Measurements from ENCODE around the gene ANP32D. TPM values are rescaled to one million over a fixed set of nuclear protein-coding genes. Genes with fewer than 3 reads are reported as not detected.
"Not testable (repeated sequence)": the region's sequence is repeated elsewhere in the genome, so short reads cannot be mapped to it uniquely, and the experiment has no call there.

Gene ANP32D
- total RNA-seq, 2 experiments from 2014 or later = not detected

DNA sequence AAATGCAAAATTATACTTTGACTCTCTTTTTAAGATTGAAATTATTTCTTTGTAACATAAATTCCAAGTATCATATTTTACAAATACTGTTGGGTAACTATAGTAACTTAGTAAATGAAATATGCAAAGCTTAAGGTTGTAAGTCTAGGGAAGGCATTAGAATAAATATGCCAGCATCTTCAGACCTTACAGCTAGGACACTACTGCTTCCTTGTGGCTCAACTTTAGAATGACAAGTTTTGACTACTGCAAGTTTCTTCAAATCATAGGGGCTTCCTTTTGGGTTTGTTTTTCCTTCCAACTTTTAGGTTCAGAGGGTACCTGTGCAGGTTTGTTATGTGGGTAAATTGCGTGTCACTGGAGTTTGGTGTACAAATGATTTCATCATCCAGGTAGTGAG, 17.7 kb upstream of the ANP32D start:
- Mint-ChIP-seq H3K36me3 (ENCODE audit: low read depth) (peaks cover 2% of the 10 kb centered on the region), H3K27ac (no peak overlapping the region), H3K4me1 (no peaks in the 10 kb centered on the region), H3K9me3 (ENCODE audit: low read depth) (peaks cover 6% of the 10 kb centered on the region), H3K4me3 (no peak overlapping the region), H3K27me3 (peaks cover 8% of the 10 kb centered on the region)
- ATAC-seq (no peak), DNase-seq (no peak)
- ChIA-PET CTCF (interaction anchor here (1.1 to 1.9 kb wide), 3 partner anchors 20 to 164 kb away, joined by 3 to 9 read pairs (median 4); no protein-coding TSS in a partner anchor), POLR2A (no interaction called here)
- intact Hi-C loops (cut with DNase I, micrococcal nuclease) = loop anchor here in 1 of 2 experiments (5.0 to 10.0 kb wide), 2 partner anchors 170 to 257 kb away; no protein-coding TSS in a partner anchor

DNA sequence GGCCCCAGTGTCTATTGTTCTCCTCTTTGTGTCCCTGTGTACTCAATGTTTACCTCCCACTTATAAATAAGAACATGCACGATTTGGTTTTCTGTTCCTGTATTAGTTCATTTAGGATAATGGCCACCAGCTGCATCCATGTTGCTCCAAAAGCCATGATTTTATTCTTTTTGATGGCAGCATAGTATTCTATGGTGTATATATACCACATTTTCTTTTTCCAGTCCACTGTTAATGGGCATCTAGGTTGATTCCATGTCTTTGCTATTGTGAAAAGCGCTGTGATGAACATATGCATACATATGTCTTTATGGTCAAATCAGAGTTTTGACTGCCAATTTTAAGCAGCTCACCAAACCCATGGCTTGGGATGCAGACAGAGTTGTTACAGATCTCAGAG, 17.2 kb upstream of the ANP32D start:
- CTCF ChIA-PET = interaction anchor here (0.8 to 1.9 kb wide), 4 partner anchors 32 to 233 kb away, joined by 3 to 9 read pairs (median 4); no protein-coding TSS in a partner anchor

DNA sequence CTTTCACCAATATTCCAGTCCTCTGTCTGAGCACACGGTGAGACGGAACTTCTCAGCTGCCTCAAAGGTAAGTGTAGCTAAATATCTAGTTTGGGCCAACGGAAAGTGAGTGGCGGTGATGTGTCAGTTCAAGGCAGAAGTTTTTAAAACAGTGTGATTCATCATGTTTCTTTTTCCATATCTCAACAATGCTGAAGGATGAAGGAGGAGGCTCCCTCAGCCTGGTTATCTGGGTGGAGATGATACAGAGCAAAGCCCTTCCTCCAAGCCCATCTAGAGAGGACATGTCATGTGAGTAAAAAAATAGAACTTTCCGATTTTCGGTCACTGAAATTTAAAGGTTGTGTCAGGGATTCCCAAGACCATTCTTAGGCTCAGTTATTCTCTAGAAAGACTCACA, 13.1 kb upstream of the ANP32D start:
- intact Hi-C loops (cut with DNase I, micrococcal nuclease) = loop anchor here in 1 of 2 experiments (10.0 kb wide), 1 partner anchor 174 kb away; no protein-coding TSS in a partner anchor
- Mint-ChIP-seq H3K27ac (no peak overlapping the region), H3K27me3 (peaks cover 13% of the 10 kb centered on the region), H3K4me3 (no peak overlapping the region), H3K9me3 (ENCODE audit: low read depth) (peaks cover 2% of the 10 kb centered on the region), H3K4me1 (no peaks in the 10 kb centered on the region), H3K36me3 (ENCODE audit: low read depth) (no peaks in the 10 kb centered on the region)
- no peak for ATAC-seq
- DNase-seq = no peak
- ChIA-PET POLR2A (no interaction called here), CTCF (no interaction called here)

More for the DNA sequence above, 17.2 kb upstream of the ANP32D start:
- DNase-seq (no peak), ATAC-seq (no peak)
- intact Hi-C loops (cut with DNase I, micrococcal nuclease) = loop anchor here in 1 of 2 experiments (10.0 kb wide), 1 partner anchor 170 kb away; no protein-coding TSS in a partner anchor
- Mint-ChIP-seq H3K4me1 (no peaks in the 10 kb centered on the region), H3K27me3 (peaks cover 8% of the 10 kb centered on the region), H3K27ac (no peak overlapping the region), H3K36me3 (ENCODE audit: low read depth) (no peaks in the 10 kb centered on the region), H3K4me3 (no peak overlapping the region), H3K9me3 (ENCODE audit: low read depth) (peaks cover 3% of the 10 kb centered on the region)
- POLR2A ChIA-PET = no interaction called here

DNA sequence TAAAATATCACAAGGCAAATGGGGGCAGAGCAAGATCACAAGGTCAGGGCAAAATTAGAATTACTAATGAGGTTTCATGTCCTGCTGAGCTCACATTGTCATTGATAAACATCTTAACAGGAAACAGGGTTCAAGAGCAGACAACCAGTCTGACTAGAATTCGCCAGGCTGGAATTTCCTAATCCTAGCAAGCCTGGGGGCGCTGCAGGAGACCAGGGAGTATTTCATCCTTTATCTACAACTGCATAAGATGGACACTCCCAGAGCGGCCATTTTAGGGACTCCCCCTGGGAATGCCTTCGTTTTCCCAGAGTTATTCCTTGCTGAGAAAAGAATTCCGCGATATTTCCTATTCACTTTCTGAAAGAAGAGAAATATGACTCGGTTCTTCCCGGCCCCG, 3.3 kb upstream of the ANP32D start:
- H3K36me3 Mint-ChIP-seq (ENCODE audit: low read depth); intact Hi-C loops (cut with DNase I, micrococcal nuclease); DNase-seq; POLR2A ChIA-PET; H3K4me3 Mint-ChIP-seq; ATAC-seq; H3K4me1 Mint-ChIP-seq; CTCF ChIA-PET; H3K27ac Mint-ChIP-seq: not testable (repeated sequence)
- H3K27me3 Mint-ChIP-seq = peaks cover 21% of the 10 kb centered on the region
- peaks cover 36% of the 10 kb centered on the region for H3K9me3 Mint-ChIP-seq (ENCODE audit: low read depth)

DNA sequence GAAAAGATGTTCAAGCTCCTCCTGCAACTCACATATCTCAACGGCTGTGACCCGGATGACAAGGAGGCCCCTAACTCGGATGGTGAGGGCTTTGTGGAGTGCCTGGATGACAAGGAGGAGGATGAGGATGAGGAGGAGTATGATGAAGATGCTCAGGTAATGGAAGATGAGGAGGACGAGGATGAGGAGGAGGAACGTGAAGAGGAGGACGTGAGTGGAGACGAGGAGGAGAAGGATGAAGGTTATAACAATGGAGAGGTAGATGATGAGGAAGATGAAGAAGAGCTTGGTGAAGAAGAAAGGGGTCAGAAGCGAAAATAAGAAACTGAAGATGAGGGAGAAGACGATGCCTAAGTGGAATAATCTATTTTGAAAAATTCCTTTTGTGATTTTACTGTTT, 702 bp downstream of the ANP32D start:
- Mint-ChIP-seq H3K27me3 (peaks cover 22% of the 10 kb centered on the region), H3K9me3 (ENCODE audit: low read depth) (peaks cover 34% of the 10 kb centered on the region), H3K27ac (no peak overlapping the region), H3K36me3 (ENCODE audit: low read depth) (peaks cover 7% of the 10 kb centered on the region), H3K4me3 (no peak overlapping the region), H3K4me1 (no peaks in the 10 kb centered on the region)
- no peak for ATAC-seq
- POLR2A ChIA-PET = no interaction called here
- intact Hi-C loops (cut with DNase I, micrococcal nuclease) = no loop called here
- no peak for DNase-seq
- CTCF ChIA-PET = no interaction called here

- peaks cover 22% of the 10 kb centered on the region for H3K27me3 Mint-ChIP-seq
- H3K27ac Mint-ChIP-seq; H3K4me3 Mint-ChIP-seq; DNase-seq; intact Hi-C loops (cut with DNase I, micrococcal nuclease); H3K36me3 Mint-ChIP-seq (ENCODE audit: low read depth); CTCF ChIA-PET; H3K4me1 Mint-ChIP-seq; ATAC-seq; POLR2A ChIA-PET: not testable (repeated sequence)
- peaks cover 27% of the 10 kb centered on the region for H3K9me3 Mint-ChIP-seq (ENCODE audit: low read depth)
Measured at GRCh38 chr12:48474497-48474896, 2.1 kb downstream of the ANP32D start.

DNA sequence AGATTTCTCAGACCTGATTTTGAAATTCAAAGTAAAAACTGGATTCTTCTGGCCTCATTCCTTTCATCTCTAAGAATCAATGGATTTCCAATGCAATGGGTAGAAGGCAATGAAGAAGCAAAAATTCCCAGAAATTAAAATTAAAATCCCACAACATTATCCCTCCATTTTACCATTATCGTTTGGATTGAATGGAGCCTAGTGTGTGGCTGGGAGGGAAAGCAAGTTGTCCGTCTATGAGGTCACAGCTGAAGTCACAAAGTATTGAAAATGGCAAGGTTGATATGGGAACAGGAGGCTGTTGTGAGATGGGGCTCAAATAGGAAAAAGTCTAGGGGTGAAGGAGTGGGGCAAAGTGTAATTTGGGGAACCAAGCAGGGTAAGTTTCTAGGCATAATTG, 9.8 kb downstream of the ANP32D start, which contains the start of gene C12orf54:
TSS of gene C12orf54 (plus strand) at position 301 of the 400 bp plus-strand sequence. CDS start 799 bp downstream, outside the sequence.
- no peaks in the 10 kb centered on the region for H3K27me3 Mint-ChIP-seq
- ATAC-seq = no peak
- no peak within 1 kb of the TSS for H3K27ac Mint-ChIP-seq
- ChIA-PET POLR2A (no interaction called here), CTCF (no interaction called here)
- H3K4me3 Mint-ChIP-seq = no peak within 1 kb of the TSS
- intact Hi-C loops (cut with DNase I, micrococcal nuclease) = no loop called here
- no peaks in the 10 kb centered on the region for H3K4me1 Mint-ChIP-seq
- H3K36me3 Mint-ChIP-seq (ENCODE audit: low read depth) = no peaks in the 10 kb centered on the region
- DNase-seq = no peak
- peaks cover 6% of the 10 kb centered on the region for H3K9me3 Mint-ChIP-seq (ENCODE audit: low read depth)

- ATAC-seq (no peak), DNase-seq (no peak)
- no peak overlapping the region for H3K4me3 Mint-ChIP-seq
- H3K36me3 Mint-ChIP-seq (ENCODE audit: low read depth) = no peaks in the 10 kb centered on the region
- intact Hi-C loops (cut with DNase I, micrococcal nuclease) = no loop called here
- ChIA-PET POLR2A (no interaction called here), CTCF (no interaction called here)
- H3K27me3 Mint-ChIP-seq = no peaks in the 10 kb centered on the region
- no peaks in the 10 kb centered on the region for H3K4me1 Mint-ChIP-seq
- H3K27ac Mint-ChIP-seq = no peak overlapping the region
- H3K9me3 Mint-ChIP-seq (ENCODE audit: low read depth) = peaks cover 6% of the 10 kb centered on the region
Measured at GRCh38 chr12:48482930-48483329, 10.6 kb downstream of the ANP32D start.

- H3K4me3 Mint-ChIP-seq = no peak overlapping the region
- H3K27ac Mint-ChIP-seq = no peak overlapping the region
- ATAC-seq (no peak), DNase-seq (no peak)
- ChIA-PET POLR2A (no interaction called here), CTCF (no interaction called here)
- H3K27me3 Mint-ChIP-seq = no peaks in the 10 kb centered on the region
- no peaks in the 10 kb centered on the region for H3K4me1 Mint-ChIP-seq
- intact Hi-C loops (cut with DNase I, micrococcal nuclease) = no loop called here
- no peaks in the 10 kb centered on the region for H3K36me3 Mint-ChIP-seq (ENCODE audit: low read depth)
- no peaks in the 10 kb centered on the region for H3K9me3 Mint-ChIP-seq (ENCODE audit: low read depth)
Measured at GRCh38 chr12:48486261-48486660, 13.9 kb downstream of the ANP32D start.

GRCh38 chr12:48486679-48487078, 14.3 kb downstream of the ANP32D start:
- Mint-ChIP-seq H3K27ac (no peak overlapping the region), H3K27me3 (no peaks in the 10 kb centered on the region), H3K9me3 (ENCODE audit: low read depth) (no peaks in the 10 kb centered on the region), H3K36me3 (ENCODE audit: low read depth) (no peaks in the 10 kb centered on the region), H3K4me3 (no peak overlapping the region), H3K4me1 (no peaks in the 10 kb centered on the region)
- no peak for DNase-seq
- ATAC-seq = no peak
- ChIA-PET POLR2A (no interaction called here), CTCF (no interaction called here)
- intact Hi-C loops (cut with DNase I, micrococcal nuclease) = no loop called here

- no peaks in the 10 kb centered on the region for H3K36me3 Mint-ChIP-seq (ENCODE audit: low read depth)
- no peaks in the 10 kb centered on the region for H3K9me3 Mint-ChIP-seq (ENCODE audit: low read depth)
- H3K4me1 Mint-ChIP-seq = no peaks in the 10 kb centered on the region
- H3K4me3 Mint-ChIP-seq = no peak overlapping the region
- DNase-seq (no peak), ATAC-seq (peak; percentile 90)
- POLR2A ChIA-PET = no interaction called here
- intact Hi-C loops (cut with DNase I, micrococcal nuclease) = no loop called here
- H3K27ac Mint-ChIP-seq = no peak overlapping the region
- peaks cover 2% of the 10 kb centered on the region for H3K27me3 Mint-ChIP-seq
- CTCF ChIA-PET = no interaction called here
Measured at GRCh38 chr12:48489012-48489411, 16.7 kb downstream of the ANP32D start.

DNA sequence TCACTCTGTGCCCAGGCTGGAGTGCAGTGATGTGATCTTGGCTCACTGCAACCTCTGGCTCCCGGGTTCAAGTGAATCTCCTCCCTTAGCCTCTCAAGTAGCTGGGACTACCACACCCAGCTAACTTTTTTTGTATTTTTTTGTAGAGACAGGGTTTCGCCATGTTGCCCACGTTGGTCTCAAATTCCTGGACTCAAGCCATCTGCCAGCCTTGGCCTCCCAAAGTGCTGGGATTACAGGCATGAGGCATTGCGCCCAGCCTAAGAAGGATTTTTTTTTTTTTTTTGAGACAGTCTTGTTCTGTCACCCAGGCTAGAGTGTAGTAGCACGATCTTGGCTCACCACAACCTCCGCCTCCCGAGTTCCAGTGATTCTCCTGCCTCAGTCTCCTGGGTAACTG, 17.1 kb downstream of the ANP32D start:
- ATAC-seq; intact Hi-C loops (cut with DNase I, micrococcal nuclease); DNase-seq; H3K27me3 Mint-ChIP-seq; POLR2A ChIA-PET; CTCF ChIA-PET; H3K27ac Mint-ChIP-seq; H3K9me3 Mint-ChIP-seq (ENCODE audit: low read depth); H3K4me3 Mint-ChIP-seq; H3K36me3 Mint-ChIP-seq (ENCODE audit: low read depth); H3K4me1 Mint-ChIP-seq: not testable (repeated sequence)

- H3K36me3 Mint-ChIP-seq (ENCODE audit: low read depth); H3K4me3 Mint-ChIP-seq; H3K27me3 Mint-ChIP-seq; H3K9me3 Mint-ChIP-seq (ENCODE audit: low read depth); DNase-seq; intact Hi-C loops (cut with DNase I, micrococcal nuclease); POLR2A ChIA-PET; H3K4me1 Mint-ChIP-seq; H3K27ac Mint-ChIP-seq; ATAC-seq; CTCF ChIA-PET: not testable (repeated sequence)
Measured at GRCh38 chr12:48500281-48500680, 27.9 kb downstream of the ANP32D start.

Data from activated CD4-positive, alpha-beta T cell treated with anti-CD3 and anti-CD28 coated beads for 36 hours (primary cell).